ENCODE data around the gene CLEC16A.
A peak's percentile ranks its signal among the peaks of the same experiment; 100 is the strongest.

The CLEC16A gene

GRCh38 chr16:11046382-11046931 is 102.1 kb downstream of the CLEC16A start:
- DNase-seq: no peak

GRCh38 chr16:11047057-11047456 is 102.7 kb downstream of the CLEC16A start:
- DNase-seq: peak; percentile 87

- DNase-seq: no peak
Measured at GRCh38 chr16:11047939-11048800, 103.8 kb downstream of the CLEC16A start.

- DNase-seq: no peak
Measured at GRCh38 chr16:11049396-11050059, 105.2 kb downstream of the CLEC16A start.

GRCh38 chr16:11050536-11050935 is 106.2 kb downstream of the CLEC16A start:
- DNase-seq: no peak

GRCh38 chr16:11050944-11051343 is 106.6 kb downstream of the CLEC16A start:
- DNase-seq: no peak

- DNase-seq: no peak
Measured at GRCh38 chr16:11051430-11051829, 107.1 kb downstream of the CLEC16A start.

- DNase-seq: no peak
Measured at GRCh38 chr16:11051879-11052808, 107.8 kb downstream of the CLEC16A start.

- DNase-seq: no peak
Measured at GRCh38 chr16:11053916-11054460, 109.6 kb downstream of the CLEC16A start.

GRCh38 chr16:11056090-11056992 is 112.0 kb downstream of the CLEC16A start:
- peak; percentile 76 for DNase-seq

GRCh38 chr16:11056993-11057649 is 112.8 kb downstream of the CLEC16A start:
- peak; percentile 34 for DNase-seq

GRCh38 chr16:11057711-11058345 is 113.5 kb downstream of the CLEC16A start:
- DNase-seq: no peak

- DNase-seq: no peak
Measured at GRCh38 chr16:11058832-11059231, 114.5 kb downstream of the CLEC16A start.

- DNase-seq: no peak
Measured at GRCh38 chr16:11059588-11059987, 115.2 kb downstream of the CLEC16A start.

GRCh38 chr16:11060364-11060763 is 116.0 kb downstream of the CLEC16A start:
- no peak for DNase-seq

- no peak for DNase-seq
Measured at GRCh38 chr16:11060842-11061241, 116.5 kb downstream of the CLEC16A start.

GRCh38 chr16:11061629-11062270 is 117.4 kb downstream of the CLEC16A start:
- no peak for DNase-seq

GRCh38 chr16:11063448-11064201 is 119.3 kb downstream of the CLEC16A start:
- no peak for DNase-seq

- no peak for DNase-seq
Measured at GRCh38 chr16:11064202-11064540, 119.8 kb downstream of the CLEC16A start.

Data from fibroblast of skin of scalp (primary cell).